Mesothelial cell of epicardium (in vitro differentiated cells): Measurements from ENCODE around the gene GNAZ. TPM values are rescaled to one million over a fixed set of nuclear protein-coding genes. Genes with fewer than 3 reads are reported as not detected.

Source experiments
- DNase-seq, 2 experiments: peaks; one replicate each; pipeline ENCODE4 v3.0.0; 2021; ENCODE audit warnings: low spot score in 2 of 2; ENCODE audit not compliant: unreplicated experiment in 2 of 2
- H3K27ac Mint-ChIP-seq: 2 replicates; pipeline ENCODE4 v1.8.0; 2021; ENCODE audit warnings: mixed read lengths
- H3K27me3 Mint-ChIP-seq: 2 replicates; pipeline ENCODE4 v1.8.0; 2021; ENCODE audit warnings: low read depth, mixed read lengths
- H3K36me3 Mint-ChIP-seq: 2 replicates; pipeline ENCODE4 v1.8.0; 2021; ENCODE audit warnings: mixed read lengths
- H3K4me1 Mint-ChIP-seq: 2 replicates; pipeline ENCODE4 v1.8.0; 2021; ENCODE audit warnings: mixed read lengths
- H3K4me3 Mint-ChIP-seq: 2 replicates; pipeline ENCODE4 v1.8.0; 2021; ENCODE audit warnings: mild to moderate bottlenecking, moderate library complexity, mixed read lengths
- H3K9me3 Mint-ChIP-seq: 2 replicates; pipeline ENCODE4 v1.8.0; 2021; ENCODE audit warnings: mixed read lengths
- CTCF ChIP-seq: fragments of 200-600 bp; sonication (generic); IDR thresholded peaks from one replicate; pipeline ENCODE4 v1.5.0; 2021; ENCODE audit warnings: antibody characterized with exemption; ENCODE audit not compliant: unreplicated experiment
- total RNA-seq: library from RNA; stranded (reverse); gene quantifications from 3 replicates; pipeline ENCODE4 v1.2.1, GENCODE V29; 2021

The GNAZ gene
- total RNA-seq, 1 donor from 2014 or later = 6.5 TPM

GRCh38 chr22:23077627-23078461, 7.5 kb downstream of the GNAZ start:
- DNase-seq = no peak
- Mint-ChIP-seq H3K4me1 (peaks cover 4% of the 10 kb centered on the region), H3K4me3 (no peak overlapping the region), H3K36me3 (no peaks in the 10 kb centered on the region), H3K9me3 (no peaks in the 10 kb centered on the region), H3K27ac (no peak overlapping the region), H3K27me3 (peaks cover 13% of the 10 kb centered on the region)
- no peak for TF ChIP-seq CTCF

GRCh38 chr22:23078462-23078787, 8.1 kb downstream of the GNAZ start:
- DNase-seq = no peak
- Mint-ChIP-seq H3K9me3 (no peaks in the 10 kb centered on the region), H3K27me3 (peaks cover 12% of the 10 kb centered on the region), H3K36me3 (no peaks in the 10 kb centered on the region), H3K4me1 (no peaks in the 10 kb centered on the region), H3K27ac (no peak overlapping the region), H3K4me3 (no peak overlapping the region)
- TF ChIP-seq CTCF = no peak

- Mint-ChIP-seq H3K4me3 (no peak overlapping the region), H3K9me3 (no peaks in the 10 kb centered on the region), H3K27me3 (peaks cover 3% of the 10 kb centered on the region), H3K27ac (no peak overlapping the region), H3K4me1 (peaks cover 7% of the 10 kb centered on the region), H3K36me3 (no peaks in the 10 kb centered on the region)
- no peak for TF ChIP-seq CTCF
- no peak for DNase-seq
These were observed 9.0 kb downstream of the GNAZ start for GRCh38 chr22:23079240-23079768.

GRCh38 chr22:23079814-23080521, 9.6 kb downstream of the GNAZ start:
- Mint-ChIP-seq H3K36me3 (no peaks in the 10 kb centered on the region), H3K27ac (no peak overlapping the region), H3K4me3 (no peak overlapping the region), H3K27me3 (no peaks in the 10 kb centered on the region), H3K4me1 (peaks cover 9% of the 10 kb centered on the region), H3K9me3 (no peaks in the 10 kb centered on the region)
- no peak for DNase-seq
- no peak for TF ChIP-seq CTCF

- H3K4me1 Mint-ChIP-seq = peaks cover 9% of the 10 kb centered on the region
These were observed 10.4 kb downstream of the GNAZ start for GRCh38 chr22:23080613-23081290.

More at GRCh38 chr22:23080613-23081290, 10.4 kb downstream of the GNAZ start:
- Mint-ChIP-seq H3K27me3 (no peaks in the 10 kb centered on the region), H3K36me3 (no peaks in the 10 kb centered on the region), H3K4me3 (no peak overlapping the region), H3K27ac (no peak overlapping the region), H3K9me3 (no peaks in the 10 kb centered on the region)
- DNase-seq = no peak
- no peak for TF ChIP-seq CTCF
